Measurements from ENCODE around the gene TNS3. TPM values are rescaled to one million over a fixed set of nuclear protein-coding genes. Genes with fewer than 3 reads are reported as not detected.

TNS3 gene
- 3.3 and 4.0 TPM in 2 replicates for total RNA-seq

DNA sequence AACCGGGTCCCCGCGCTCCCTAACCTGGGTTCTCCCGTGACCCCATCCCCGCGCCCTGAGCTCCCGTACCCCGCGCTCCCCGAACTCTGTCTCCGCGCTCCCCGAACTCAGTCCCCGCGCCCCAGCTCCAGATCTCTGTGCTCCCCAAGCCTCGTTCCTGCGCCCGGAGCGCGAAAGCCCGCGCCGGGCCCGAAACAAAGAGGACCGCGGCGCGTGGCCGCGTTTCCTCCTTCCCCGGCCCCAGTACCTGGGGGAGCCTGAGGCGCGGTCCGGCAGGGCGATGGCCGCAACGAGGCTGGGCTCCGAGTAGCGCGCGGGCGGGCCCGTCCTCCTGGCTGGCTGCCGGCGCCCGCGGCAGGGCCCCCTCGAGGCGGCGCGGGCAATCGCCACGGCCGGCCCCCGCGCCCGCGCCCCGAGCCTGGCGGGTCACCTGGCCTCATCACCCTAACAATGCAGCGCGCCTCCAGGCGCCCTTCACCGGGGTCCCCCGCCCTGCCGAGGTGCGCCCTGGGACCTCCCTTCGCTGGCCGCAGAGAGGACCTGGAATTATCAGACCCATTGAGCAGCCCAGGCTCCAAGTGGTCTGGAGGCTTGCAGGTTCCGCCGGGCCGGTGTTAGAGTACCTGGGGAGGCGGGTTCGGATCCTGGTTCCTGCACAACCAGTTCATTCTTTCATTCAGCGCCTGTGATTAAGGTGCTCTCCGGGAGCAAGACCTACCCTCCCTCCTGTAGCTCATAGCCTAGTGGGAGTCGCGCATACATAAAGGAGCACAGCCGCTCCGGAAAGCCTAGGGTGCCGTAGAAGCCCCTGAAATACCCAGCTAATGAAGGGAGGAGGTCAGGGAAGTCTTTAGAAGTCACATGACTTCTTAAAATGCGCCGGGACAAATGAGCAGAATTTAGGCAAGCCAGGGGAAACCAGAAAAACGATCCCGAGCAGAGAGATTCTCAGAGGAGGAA, at the start of gene TNS3:
Gene TNS3 (minus strand): TSS at position 308 of the 960 bp plus-strand sequence. CDS start 142,475 bp downstream, outside the sequence.

All from dermis lymphatic vessel endothelial cell (primary cell).